ENCODE measurements around the gene PPM1L. TPM values are rescaled to one million over a fixed set of nuclear protein-coding genes. Genes with fewer than 3 reads are reported as not detected.

PPM1L gene
- total RNA-seq, 2 donors from 2014 or later: 15.0 to 15.6 TPM

DNA sequence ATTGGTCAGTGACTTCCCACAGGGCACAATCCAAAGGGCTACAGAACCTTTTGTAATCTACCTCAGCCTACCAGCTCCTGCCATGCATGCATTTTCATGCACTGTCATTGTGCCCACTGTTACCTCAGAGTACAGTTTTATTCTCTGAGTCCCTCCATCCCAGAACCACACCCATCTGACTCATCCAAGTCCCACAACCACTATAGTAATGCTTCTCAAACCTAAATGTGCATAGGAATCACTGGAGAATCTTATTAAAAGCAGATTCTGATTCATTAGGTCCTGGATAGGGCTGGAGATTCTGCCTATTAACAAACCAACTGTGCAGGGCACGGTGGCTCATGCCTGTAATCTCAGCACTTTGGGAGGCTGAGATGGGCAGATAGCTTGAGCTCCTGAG is 352.8 kb downstream of the PPM1L start:
- no peaks in the 10 kb centered on the region for H3K27me3 ChIP-seq
- no peaks in the 10 kb centered on the region for H3K4me1 ChIP-seq
- H3K36me3 ChIP-seq: no peaks in the 10 kb centered on the region
- H3K27ac ChIP-seq: no peak overlapping the region
- TF ChIP-seq, protein P1, sequence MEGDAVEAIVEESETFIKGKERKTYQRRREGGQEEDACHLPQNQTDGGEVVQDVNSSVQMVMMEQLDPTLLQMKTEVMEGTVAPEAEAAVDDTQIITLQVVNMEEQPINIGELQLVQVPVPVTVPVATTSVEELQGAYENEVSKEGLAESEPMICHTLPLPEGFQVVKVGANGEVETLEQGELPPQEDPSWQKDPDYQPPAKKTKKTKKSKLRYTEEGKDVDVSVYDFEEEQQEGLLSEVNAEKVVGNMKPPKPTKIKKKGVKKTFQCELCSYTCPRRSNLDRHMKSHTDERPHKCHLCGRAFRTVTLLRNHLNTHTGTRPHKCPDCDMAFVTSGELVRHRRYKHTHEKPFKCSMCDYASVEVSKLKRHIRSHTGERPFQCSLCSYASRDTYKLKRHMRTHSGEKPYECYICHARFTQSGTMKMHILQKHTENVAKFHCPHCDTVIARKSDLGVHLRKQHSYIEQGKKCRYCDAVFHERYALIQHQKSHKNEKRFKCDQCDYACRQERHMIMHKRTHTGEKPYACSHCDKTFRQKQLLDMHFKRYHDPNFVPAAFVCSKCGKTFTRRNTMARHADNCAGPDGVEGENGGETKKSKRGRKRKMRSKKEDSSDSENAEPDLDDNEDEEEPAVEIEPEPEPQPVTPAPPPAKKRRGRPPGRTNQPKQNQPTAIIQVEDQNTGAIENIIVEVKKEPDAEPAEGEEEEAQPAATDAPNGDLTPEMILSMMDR (IDR thresholded peaks at IDR 0.05): no peak
- H3K9ac ChIP-seq (ENCODE audit: low read depth in 2 of 2, low read length in 2 of 2): no peak overlapping the region
- no peak overlapping the region for H3K4me3 ChIP-seq
- no peaks in the 10 kb centered on the region for H3K9me3 ChIP-seq
- intact Hi-C loops (cut with DNase I): no loop called here
- DNase-seq: no peak

DNA sequence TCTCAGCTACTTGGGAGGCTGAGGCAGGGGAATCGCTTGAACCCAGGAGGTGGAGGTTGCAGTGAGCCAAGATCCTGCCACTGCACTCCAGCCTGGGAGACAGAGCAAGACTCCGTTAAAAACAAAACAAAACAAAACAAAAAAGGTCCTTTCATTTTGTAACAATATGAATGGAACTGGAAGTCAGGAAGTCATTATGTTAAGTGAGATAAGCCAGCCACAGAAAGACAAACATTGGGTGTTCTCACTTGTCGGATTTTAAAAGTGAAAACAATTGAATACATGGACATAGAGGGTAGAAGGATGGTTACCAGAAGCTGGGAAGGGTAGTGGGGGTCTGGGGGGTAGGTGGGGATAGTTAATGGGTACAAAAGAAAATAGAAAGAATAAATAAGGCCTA is 361.6 kb downstream of the PPM1L start:
- intact Hi-C loops (cut with DNase I): no loop called here
- H3K4me3 ChIP-seq: no peak overlapping the region
- TF ChIP-seq, protein P1 (IDR thresholded peaks at IDR 0.05): no peak
- no peaks in the 10 kb centered on the region for H3K27me3 ChIP-seq
- H3K4me1 ChIP-seq: no peaks in the 10 kb centered on the region
- no peaks in the 10 kb centered on the region for H3K36me3 ChIP-seq
- H3K9ac ChIP-seq (ENCODE audit: low read depth in 2 of 2, low read length in 2 of 2): no peak overlapping the region
- no peak for DNase-seq
- H3K9me3 ChIP-seq: no peaks in the 10 kb centered on the region
- H3K27ac ChIP-seq: no peak overlapping the region

DNA sequence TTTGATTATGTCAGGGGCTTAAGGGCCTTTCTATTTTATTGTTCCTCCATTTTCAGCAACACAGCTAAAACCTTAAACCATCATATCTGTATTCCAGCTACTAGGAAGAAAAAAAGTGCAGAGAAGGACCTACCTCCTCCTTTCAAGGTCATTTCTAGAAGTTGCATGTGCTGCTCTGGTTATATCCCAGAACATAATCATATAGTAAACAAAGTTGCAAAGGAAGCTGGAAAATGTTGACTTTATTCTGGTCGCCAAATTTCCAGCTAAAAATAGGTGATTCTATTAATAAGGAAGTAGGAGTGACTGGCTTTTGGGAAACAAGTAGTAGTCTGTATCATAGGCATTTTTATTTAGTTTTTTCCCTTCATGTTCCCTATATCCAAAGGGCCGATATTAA is 370.5 kb downstream of the PPM1L start:
- no peaks in the 10 kb centered on the region for H3K27me3 ChIP-seq
- TF ChIP-seq, protein P1 (IDR thresholded peaks at IDR 0.05): no peak
- no peaks in the 10 kb centered on the region for H3K4me1 ChIP-seq
- H3K9ac ChIP-seq (ENCODE audit: low read depth in 2 of 2, low read length in 2 of 2): no peak overlapping the region
- no peaks in the 10 kb centered on the region for H3K9me3 ChIP-seq
- H3K36me3 ChIP-seq: no peaks in the 10 kb centered on the region
- no peak overlapping the region for H3K27ac ChIP-seq
- intact Hi-C loops (cut with DNase I): no loop called here
- no peak for DNase-seq
- H3K4me3 ChIP-seq: no peak overlapping the region

Other genes starting within 250 kb of the PPM1L start
- 10 to 100 TPM; 41.6 to 60.6 TPM for gene KPNA4, start 190.7 kb upstream of the PPM1L start, total RNA-seq
- gene ARL14, start 79.1 kb upstream of the PPM1L start, total RNA-seq: 10 to 100 TPM; 17.6 to 44.1 TPM

Measured in colonic mucosa (tissue), 4 donors.